GM12878 (cell line): Measurements from ENCODE around the gene DSE. TPM values are rescaled to one million over a fixed set of nuclear protein-coding genes. Genes with fewer than 3 reads are reported as not detected.

ENCODE experiments used
- ATAC-seq: fragments of 200-7000 bp; cut with Tn5 transposase; 3 replicates; pipeline ENCODE4 v1.9.1; 2020; ENCODE audit warnings: mild to moderate bottlenecking, moderate library complexity
- BruUV-seq: library from RNA; stranded (reverse); fragments of 400-500 nt; replicated peaks from 2 replicates; lab custom pipeline; 2021; lab: Mats Ljungman, UMichigan
- CTCF ChIA-PET: fragments of 300-600 bp; sonication (Branson Sonifier 250); formaldehyde crosslinking; extraction: SDS; loops from one replicate; lab custom pipeline; 2021; ENCODE audit warnings: inconsistent platforms; lab: Yijun Ruan, JAX
- POLR2A ChIA-PET: fragments of 350-600 bp; formaldehyde crosslinking; extraction: SDS; loops from one replicate; lab custom pipeline; 2021; ENCODE audit warnings: inconsistent platforms; lab: Charles Lee
- RAD21 ChIA-PET: fragments of 300-600 bp; sonication (Branson Sonifier 250); formaldehyde crosslinking; loops from one replicate; lab custom pipeline; 2023; ENCODE audit warnings: antibody characterized with exemption; ENCODE audit not compliant: unreplicated experiment; lab: Charles Lee
- SMC1A ChIA-PET: fragments of 300-600 bp; sonication (Branson Sonifier 250); formaldehyde crosslinking; loops from one replicate; lab custom pipeline; 2023; ENCODE audit not compliant: unreplicated experiment, uncharacterized antibody; lab: Charles Lee
- DNase-seq: peaks from one replicate; pipeline ENCODE4 v3.0.0-alpha.2; 2011; ENCODE audit warnings: low read depth, low spot score
- FAIRE-seq: peaks from 3 replicates; lab custom pipeline; 2011; peaks lifted over from hg19 to GRCh38; lab: Jason Lieb, UNC
- H2AFZ ChIP-seq: 2 replicates; pipeline ENCODE4 v1.6.0; 2011; ENCODE audit warnings: low read depth, low read length, control low read depth; ENCODE audit not compliant: control insufficient read depth
- H3K27ac ChIP-seq: 2 replicates; pipeline ENCODE4 v1.5.1; 2011; ENCODE audit warnings: control low read depth; ENCODE audit not compliant: control insufficient read depth, insufficient read depth
- H3K27me3 ChIP-seq, 2 experiments: replicated peaks in 1 of 2; 2 replicates each; pipeline versions ENCODE4 v1.6.0 to v1.6.1; 2011; ENCODE audit warnings: low read length in 1 of 2; ENCODE audit not compliant: control insufficient read depth in 2 of 2, insufficient read depth in 2 of 2
- H3K36me3 ChIP-seq, 2 experiments: 2 replicates each; pipeline ENCODE4 v1.5.1; 2011; ENCODE audit warnings: low read length in 1 of 2; ENCODE audit not compliant: control insufficient read depth in 2 of 2, insufficient read depth in 2 of 2
- H3K4me1 ChIP-seq: 2 replicates; pipeline ENCODE4 v1.6.1; 2011; ENCODE audit warnings: mild to moderate bottlenecking, low read length, moderate library complexity, mixed read lengths; ENCODE audit not compliant: control insufficient read depth, insufficient read depth
- H3K4me2 ChIP-seq: 2 replicates; pipeline ENCODE4 v1.6.0; 2011; ENCODE audit warnings: control low read depth; ENCODE audit not compliant: control insufficient read depth, insufficient read depth
- H3K4me3 ChIP-seq: fragments of 200-600 bp; sonication (generic); 2 replicates; pipeline ENCODE4 v1.5.1; 2016
- H3K79me2 ChIP-seq: 2 replicates; pipeline ENCODE4 v1.6.0; 2011; ENCODE audit warnings: low read length; ENCODE audit not compliant: control insufficient read depth, insufficient read depth
- H3K9ac ChIP-seq: 2 replicates; pipeline ENCODE4 v1.8.0; 2011; ENCODE audit warnings: low read length, control low read depth, mixed read lengths; ENCODE audit not compliant: control insufficient read depth, insufficient read depth
- H3K9me3 ChIP-seq: replicated peaks from 3 replicates; pipeline ENCODE4 v1.5.1; 2011; ENCODE audit warnings: mild to moderate bottlenecking, low read length; ENCODE audit not compliant: control insufficient read depth, insufficient read depth
- H4K20me1 ChIP-seq: 2 replicates; pipeline ENCODE4 v1.6.0; 2011; ENCODE audit not compliant: control insufficient read depth, insufficient read depth
- BMI1 ChIP-seq: fragments of 450-650 bp; IDR thresholded peaks from 2 replicates; pipeline ENCODE4 v1.6.1; 2016; ENCODE audit warnings: mild to moderate bottlenecking, moderate library complexity, borderline replicate concordance
- RUNX3 ChIP-seq: IDR thresholded peaks from 2 replicates; pipeline ENCODE4 v1.6.1; 2012; ENCODE audit warnings: low read length, inconsistent platforms
- SUZ12 ChIP-seq: fragments of 200-600 bp; sonication (generic); IDR thresholded peaks from one replicate; pipeline ENCODE4 v1.6.1; 2018; ENCODE audit warnings: antibody characterized with exemption, mild to moderate bottlenecking; ENCODE audit not compliant: unreplicated experiment
- TCF7 ChIP-seq: IDR thresholded peaks from 2 replicates; pipeline ENCODE4 v1.6.1; 2014; ENCODE audit warnings: antibody characterized with exemption, borderline replicate concordance
- ZNF207 ChIP-seq: fragments of 450-650 bp; IDR thresholded peaks from 2 replicates; pipeline ENCODE4 v1.6.1; 2014; ENCODE audit warnings: antibody characterized with exemption, mild to moderate bottlenecking, borderline replicate concordance
- WGBS: methylation state at CpG from one replicate; pipeline ENCODE4 v1.1.6; 2016; ENCODE audit warnings: low lambda C conversion rate; ENCODE audit not compliant: insufficient replicate concordance, insufficient coverage; ENCODE audit errors: missing lambda C conversion rate; 5-methylcytosine and 5-hydroxymethylcytosine counted together
- in situ Hi-C: fragments of 300-500 bp; cut with MboI; formaldehyde crosslinking; loops from 9 replicates; pipeline ENCODE4 v1.14.3; 2018; ENCODE audit warnings: mixed read lengths
- intact Hi-C: fragments of 100-400 bp; cut with micrococcal nuclease; formaldehyde crosslinking; loops from one replicate; pipeline ENCODE4 v1.14.2; 2022; ENCODE audit not compliant: unreplicated experiment
- polyA plus RNA-seq, 11 experiments: library from polyadenylated mRNA; depleted of rRNA in 4 of 11; unstranded in 6 of 11; stranded (reverse) in 5 of 11; fragments of >200 nt; fragmentation: Nextera tagmentation in 4 of 11; fragmentation: Illumina TruSeq in 1 of 11; extraction: Ambion mirVana in 4 of 11; extraction: Trizol in 1 of 11; gene quantifications; 1 replicate in 1 of 11; 2 replicates in 10 of 11; pipeline versions ENCODE4 v1.2.1 to v1.2.3, GENCODE V29; 2011 to 2016; ENCODE audit warnings: inconsistent platforms in 2 of 11, missing spikeins in 2 of 11, low read depth in 1 of 11
- total RNA-seq, 4 experiments: library from RNA; depleted of rRNA in 3 of 4; stranded (reverse); fragments of >200 nt in 3 of 4; fragmentation: Illumina TruSeq in 1 of 4; extraction: Trizol in 1 of 4; gene quantifications; 2 replicates each; pipeline versions ENCODE4 v1.2.1 to v1.2.3, GENCODE V29; 2013 to 2021
- TF ChIP-seq, protein P1 (sequence below): fragments of 150-350 bp; IDR thresholded peaks from 2 replicates; pipeline ENCODE4 v1.6.1; 2014; ENCODE audit warnings: mild to moderate bottlenecking, low read depth, low read length
- TF ChIP-seq, protein P2 (sequence below), 3 experiments: IDR thresholded peaks in 2 of 3; conservative IDR thresholded peaks in 1 of 3; 2 replicates each; pipeline ENCODE4 v1.5.1; 2011; ENCODE audit warnings: low read depth in 3 of 3, low read length in 3 of 3, mild to moderate bottlenecking in 3 of 3, control low read depth in 2 of 3, moderate library complexity in 2 of 3, inconsistent platforms in 1 of 3, mixed read lengths in 1 of 3; ENCODE audit not compliant: control insufficient read depth in 2 of 3, insufficient read depth in 1 of 3; ENCODE audit errors: extremely low read depth in 1 of 3
- TF ChIP-seq, protein P3 (sequence below): fragments of 450-650 bp; conservative IDR thresholded peaks from 2 replicates; pipeline ENCODE4 v1.6.1; 2017; ENCODE audit warnings: mild to moderate bottlenecking, moderate library complexity
- TF ChIP-seq, protein P4 (sequence below): fragments of 450-650 bp; formaldehyde crosslinking; IDR thresholded peaks from 2 replicates; pipeline ENCODE4 v1.4.0; 2020; ENCODE audit warnings: mild to moderate bottlenecking, moderate library complexity
- TF ChIP-seq, protein P5 (sequence below): fragments of 450-650 bp; IDR thresholded peaks from 2 replicates; pipeline ENCODE4 v1.6.1; 2018; ENCODE audit warnings: mild to moderate bottlenecking, low read depth, moderate library complexity; ENCODE audit not compliant: partially characterized antibody

The DSE gene
- total and polyA plus RNA-seq, 10 of the 15 experiments (the other 5 are each of a cell fraction or from before 2014, with no cell fraction given): 12.6 to 76.4 (median 43.0) TPM

DNA sequence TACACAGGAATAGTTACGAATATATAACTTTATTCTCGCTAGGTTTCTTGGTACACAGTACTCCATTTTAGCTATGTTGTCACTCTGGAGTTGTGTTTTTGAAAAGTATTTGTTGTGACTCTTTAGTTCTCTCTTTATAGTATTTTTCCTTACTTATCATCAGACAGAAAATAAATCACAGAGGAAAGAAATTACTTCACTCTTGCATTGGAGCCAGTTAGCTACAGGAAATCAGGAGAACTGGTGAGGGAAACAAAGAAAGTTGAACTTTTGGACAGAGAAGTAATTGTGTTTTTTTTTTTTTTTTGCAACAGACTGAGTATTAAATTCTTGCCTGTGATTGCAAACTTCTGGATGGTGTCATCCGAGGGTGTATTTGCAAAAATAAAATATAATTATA, 33.9 kb downstream of the DSE start:
- FAIRE-seq (no peak), DNase-seq (no peak), ATAC-seq (no peak)
- ChIA-PET SMC1A (interaction anchor here (0.7 to 5.1 kb wide), 11 partner anchors 11 to 135 kb away, joined by 3 to 95 read pairs (median 4); partner anchors contain the start of gene DSE), RAD21 (interaction anchor here (0.8 to 2.9 kb wide), 8 partner anchors 11 to 136 kb away, joined by 3 to 19 read pairs (median 6); partner anchors contain the start of gene DSE), CTCF (interaction anchor here (0.6 to 6.1 kb wide), 8 partner anchors 13 to 117 kb away, joined by 3 to 85 read pairs (median 4); no protein-coding TSS in a partner anchor), POLR2A (interaction anchor here (0.7 to 4.3 kb wide), 4 partner anchors 11 to 159 kb away, joined by 3 to 14 read pairs (median 6); no protein-coding TSS in a partner anchor)
- no TSS peak for BruUV-seq
- Histone ChIP-seq H3K79me2 (peaks cover 79% of the 10 kb centered on the region), H2AFZ (no peak overlapping the region), H3K9me3 (no peaks in the 10 kb centered on the region), H3K27ac (peak overlapping the region; percentile 48), H3K4me1 (peaks cover 51% of the 10 kb centered on the region), H3K9ac (no peak overlapping the region), H3K4me2 (peak overlapping the region; percentile 2; the same call in 1 of the 2 replicates), H3K27me3 (no peaks in the 10 kb centered on the region), H3K36me3 (0 out of 4 replicates have a peak, but pooled peaks cover 0 to 7% of the 10 kb centered on the region in 2 experiments), H3K4me3 (0 out of 2 replicates have a peak overlapping the region, but pooled peaks have one; percentile 43), H4K20me1 (no peaks in the 10 kb centered on the region)
- in situ Hi-C loops: no loop called here
- 30% methylated on average over 3 of the region's 3 CpGs for WGBS
- intact Hi-C loops: loop anchor here (5.0 to 10.0 kb wide), 2 partner anchors 117 to 300 kb away; partner anchors contain the start of gene NT5DC1
- TF ChIP-seq, protein P1, sequence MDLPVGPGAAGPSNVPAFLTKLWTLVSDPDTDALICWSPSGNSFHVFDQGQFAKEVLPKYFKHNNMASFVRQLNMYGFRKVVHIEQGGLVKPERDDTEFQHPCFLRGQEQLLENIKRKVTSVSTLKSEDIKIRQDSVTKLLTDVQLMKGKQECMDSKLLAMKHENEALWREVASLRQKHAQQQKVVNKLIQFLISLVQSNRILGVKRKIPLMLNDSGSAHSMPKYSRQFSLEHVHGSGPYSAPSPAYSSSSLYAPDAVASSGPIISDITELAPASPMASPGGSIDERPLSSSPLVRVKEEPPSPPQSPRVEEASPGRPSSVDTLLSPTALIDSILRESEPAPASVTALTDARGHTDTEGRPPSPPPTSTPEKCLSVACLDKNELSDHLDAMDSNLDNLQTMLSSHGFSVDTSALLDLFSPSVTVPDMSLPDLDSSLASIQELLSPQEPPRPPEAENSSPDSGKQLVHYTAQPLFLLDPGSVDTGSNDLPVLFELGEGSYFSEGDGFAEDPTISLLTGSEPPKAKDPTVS: no peak
- TF ChIP-seq, protein P2, sequence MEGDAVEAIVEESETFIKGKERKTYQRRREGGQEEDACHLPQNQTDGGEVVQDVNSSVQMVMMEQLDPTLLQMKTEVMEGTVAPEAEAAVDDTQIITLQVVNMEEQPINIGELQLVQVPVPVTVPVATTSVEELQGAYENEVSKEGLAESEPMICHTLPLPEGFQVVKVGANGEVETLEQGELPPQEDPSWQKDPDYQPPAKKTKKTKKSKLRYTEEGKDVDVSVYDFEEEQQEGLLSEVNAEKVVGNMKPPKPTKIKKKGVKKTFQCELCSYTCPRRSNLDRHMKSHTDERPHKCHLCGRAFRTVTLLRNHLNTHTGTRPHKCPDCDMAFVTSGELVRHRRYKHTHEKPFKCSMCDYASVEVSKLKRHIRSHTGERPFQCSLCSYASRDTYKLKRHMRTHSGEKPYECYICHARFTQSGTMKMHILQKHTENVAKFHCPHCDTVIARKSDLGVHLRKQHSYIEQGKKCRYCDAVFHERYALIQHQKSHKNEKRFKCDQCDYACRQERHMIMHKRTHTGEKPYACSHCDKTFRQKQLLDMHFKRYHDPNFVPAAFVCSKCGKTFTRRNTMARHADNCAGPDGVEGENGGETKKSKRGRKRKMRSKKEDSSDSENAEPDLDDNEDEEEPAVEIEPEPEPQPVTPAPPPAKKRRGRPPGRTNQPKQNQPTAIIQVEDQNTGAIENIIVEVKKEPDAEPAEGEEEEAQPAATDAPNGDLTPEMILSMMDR (IDR thresholded peaks at IDR 0.05 in 2 of 3, conservative IDR thresholded peaks at IDR 0.05 in 1 of 3; ENCODE audit: control insufficient read depth in 2 of 3, extremely low read depth in 1 of 3, insufficient read depth in 1 of 3, low read depth in 3 of 3, low read length in 3 of 3): no peak
- no peak for TF ChIP-seq RUNX3
- TF ChIP-seq SUZ12: no peak
- TF ChIP-seq, protein P3, sequence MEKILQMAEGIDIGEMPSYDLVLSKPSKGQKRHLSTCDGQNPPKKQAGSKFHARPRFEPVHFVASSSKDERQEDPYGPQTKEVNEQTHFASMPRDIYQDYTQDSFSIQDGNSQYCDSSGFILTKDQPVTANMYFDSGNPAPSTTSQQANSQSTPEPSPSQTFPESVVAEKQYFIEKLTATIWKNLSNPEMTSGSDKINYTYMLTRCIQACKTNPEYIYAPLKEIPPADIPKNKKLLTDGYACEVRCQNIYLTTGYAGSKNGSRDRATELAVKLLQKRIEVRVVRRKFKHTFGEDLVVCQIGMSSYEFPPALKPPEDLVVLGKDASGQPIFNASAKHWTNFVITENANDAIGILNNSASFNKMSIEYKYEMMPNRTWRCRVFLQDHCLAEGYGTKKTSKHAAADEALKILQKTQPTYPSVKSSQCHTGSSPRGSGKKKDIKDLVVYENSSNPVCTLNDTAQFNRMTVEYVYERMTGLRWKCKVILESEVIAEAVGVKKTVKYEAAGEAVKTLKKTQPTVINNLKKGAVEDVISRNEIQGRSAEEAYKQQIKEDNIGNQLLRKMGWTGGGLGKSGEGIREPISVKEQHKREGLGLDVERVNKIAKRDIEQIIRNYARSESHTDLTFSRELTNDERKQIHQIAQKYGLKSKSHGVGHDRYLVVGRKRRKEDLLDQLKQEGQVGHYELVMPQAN: no peak
- TF ChIP-seq ZNF207: no peak
- no peak for TF ChIP-seq BMI1
- TF ChIP-seq, protein P4, sequence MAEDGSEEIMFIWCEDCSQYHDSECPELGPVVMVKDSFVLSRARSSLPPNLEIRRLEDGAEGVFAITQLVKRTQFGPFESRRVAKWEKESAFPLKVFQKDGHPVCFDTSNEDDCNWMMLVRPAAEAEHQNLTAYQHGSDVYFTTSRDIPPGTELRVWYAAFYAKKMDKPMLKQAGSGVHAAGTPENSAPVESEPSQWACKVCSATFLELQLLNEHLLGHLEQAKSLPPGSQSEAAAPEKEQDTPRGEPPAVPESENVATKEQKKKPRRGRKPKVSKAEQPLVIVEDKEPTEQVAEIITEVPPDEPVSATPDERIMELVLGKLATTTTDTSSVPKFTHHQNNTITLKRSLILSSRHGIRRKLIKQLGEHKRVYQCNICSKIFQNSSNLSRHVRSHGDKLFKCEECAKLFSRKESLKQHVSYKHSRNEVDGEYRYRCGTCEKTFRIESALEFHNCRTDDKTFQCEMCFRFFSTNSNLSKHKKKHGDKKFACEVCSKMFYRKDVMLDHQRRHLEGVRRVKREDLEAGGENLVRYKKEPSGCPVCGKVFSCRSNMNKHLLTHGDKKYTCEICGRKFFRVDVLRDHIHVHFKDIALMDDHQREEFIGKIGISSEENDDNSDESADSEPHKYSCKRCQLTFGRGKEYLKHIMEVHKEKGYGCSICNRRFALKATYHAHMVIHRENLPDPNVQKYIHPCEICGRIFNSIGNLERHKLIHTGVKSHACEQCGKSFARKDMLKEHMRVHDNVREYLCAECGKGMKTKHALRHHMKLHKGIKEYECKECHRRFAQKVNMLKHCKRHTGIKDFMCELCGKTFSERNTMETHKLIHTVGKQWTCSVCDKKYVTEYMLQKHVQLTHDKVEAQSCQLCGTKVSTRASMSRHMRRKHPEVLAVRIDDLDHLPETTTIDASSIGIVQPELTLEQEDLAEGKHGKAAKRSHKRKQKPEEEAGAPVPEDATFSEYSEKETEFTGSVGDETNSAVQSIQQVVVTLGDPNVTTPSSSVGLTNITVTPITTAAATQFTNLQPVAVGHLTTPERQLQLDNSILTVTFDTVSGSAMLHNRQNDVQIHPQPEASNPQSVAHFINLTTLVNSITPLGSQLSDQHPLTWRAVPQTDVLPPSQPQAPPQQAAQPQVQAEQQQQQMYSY (CRISPR knock-in tag): no peak
- TF ChIP-seq TCF7: no peak
- TF ChIP-seq, protein P5, sequence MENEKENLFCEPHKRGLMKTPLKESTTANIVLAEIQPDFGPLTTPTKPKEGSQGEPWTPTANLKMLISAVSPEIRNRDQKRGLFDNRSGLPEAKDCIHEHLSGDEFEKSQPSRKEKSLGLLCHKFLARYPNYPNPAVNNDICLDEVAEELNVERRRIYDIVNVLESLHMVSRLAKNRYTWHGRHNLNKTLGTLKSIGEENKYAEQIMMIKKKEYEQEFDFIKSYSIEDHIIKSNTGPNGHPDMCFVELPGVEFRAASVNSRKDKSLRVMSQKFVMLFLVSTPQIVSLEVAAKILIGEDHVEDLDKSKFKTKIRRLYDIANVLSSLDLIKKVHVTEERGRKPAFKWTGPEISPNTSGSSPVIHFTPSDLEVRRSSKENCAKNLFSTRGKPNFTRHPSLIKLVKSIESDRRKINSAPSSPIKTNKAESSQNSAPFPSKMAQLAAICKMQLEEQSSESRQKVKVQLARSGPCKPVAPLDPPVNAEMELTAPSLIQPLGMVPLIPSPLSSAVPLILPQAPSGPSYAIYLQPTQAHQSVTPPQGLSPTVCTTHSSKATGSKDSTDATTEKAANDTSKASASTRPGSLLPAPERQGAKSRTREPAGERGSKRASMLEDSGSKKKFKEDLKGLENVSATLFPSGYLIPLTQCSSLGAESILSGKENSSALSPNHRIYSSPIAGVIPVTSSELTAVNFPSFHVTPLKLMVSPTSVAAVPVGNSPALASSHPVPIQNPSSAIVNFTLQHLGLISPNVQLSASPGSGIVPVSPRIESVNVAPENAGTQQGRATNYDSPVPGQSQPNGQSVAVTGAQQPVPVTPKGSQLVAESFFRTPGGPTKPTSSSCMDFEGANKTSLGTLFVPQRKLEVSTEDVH: no peak
